HG03159 (cell line): ENCODE results near the gene EZH2.

Experiments
- ATAC-seq: cut with Tn5 transposase; IDR thresholded peaks from one replicate; pipeline ENCODE4 v1.9.1; 2021; ENCODE audit warnings: mild to moderate bottlenecking, moderate library complexity; ENCODE audit not compliant: unreplicated experiment

The EZH2 gene

DNA sequence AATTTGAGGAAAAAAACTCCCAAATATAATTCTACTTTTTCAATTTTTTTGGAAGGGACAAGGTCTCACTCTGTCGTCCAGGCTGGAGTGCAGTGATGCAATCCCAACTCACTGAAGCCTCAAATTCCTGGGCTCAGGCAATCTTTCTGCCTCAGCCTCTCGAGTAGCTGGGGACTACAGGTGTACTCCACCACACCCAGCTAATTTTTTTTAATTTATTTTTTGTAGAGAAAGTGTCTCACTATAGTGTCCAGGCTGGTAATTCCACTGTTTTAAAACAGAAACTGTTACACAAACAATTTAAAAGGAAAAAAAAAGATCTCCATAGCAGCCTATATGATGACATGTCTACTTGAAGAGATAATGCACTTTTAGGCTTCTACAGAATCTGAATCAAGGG, 25.6 kb downstream of the EZH2 start:
- no peak for ATAC-seq

DNA sequence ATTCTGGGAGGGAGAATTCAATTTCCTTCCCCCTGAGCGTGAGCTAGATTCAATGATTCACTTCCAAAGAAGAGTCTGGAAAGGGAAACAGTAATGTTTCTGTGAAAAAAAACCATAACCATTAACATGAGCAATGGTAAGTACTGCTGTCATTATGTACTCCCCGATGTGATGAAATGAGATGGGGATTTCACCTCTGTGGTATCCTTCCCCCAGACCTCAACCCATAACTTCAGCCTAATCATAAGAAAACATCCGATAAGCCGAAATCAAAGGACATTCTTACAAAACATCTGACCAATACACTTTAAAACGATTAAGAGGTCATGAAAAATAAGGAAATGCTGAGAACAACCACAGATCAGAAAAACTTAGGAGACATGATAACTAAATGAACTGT, 27.2 kb downstream of the EZH2 start:
- ATAC-seq = no peak

DNA sequence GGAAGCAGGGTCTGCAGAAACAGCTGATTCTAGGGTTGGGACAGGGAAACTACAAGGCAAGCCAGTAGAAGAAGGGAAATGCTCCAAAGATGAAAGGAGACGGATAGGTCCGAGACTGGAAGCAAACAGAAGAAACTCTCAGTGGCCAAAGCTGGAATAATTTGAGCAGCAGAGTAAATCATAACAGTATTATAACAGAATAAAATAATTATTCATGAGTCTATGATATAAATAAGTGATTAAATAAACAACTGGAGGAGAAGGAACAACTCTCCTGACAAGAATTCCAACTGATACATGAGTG, 27.6 kb downstream of the EZH2 start:
- ATAC-seq = peak; percentile 10

DNA sequence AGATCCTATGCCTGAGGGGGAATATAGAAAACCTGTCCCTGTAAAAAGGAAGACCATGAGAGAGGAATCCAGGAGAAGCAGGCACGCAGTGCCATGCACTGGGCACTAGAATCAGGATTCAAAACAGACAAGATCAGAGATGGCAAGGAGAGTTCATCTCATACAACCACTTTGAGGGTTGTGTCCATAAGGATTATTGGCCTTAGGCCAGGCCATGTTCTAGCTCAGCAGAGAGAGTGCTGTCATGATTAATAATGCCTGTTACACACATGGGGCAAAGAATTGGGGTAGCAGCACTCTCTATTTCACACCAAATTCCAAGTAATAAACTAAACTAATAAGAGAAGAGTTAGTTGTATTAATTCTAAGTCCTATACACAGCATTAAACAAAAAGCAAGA, 29.1 kb downstream of the EZH2 start:
- ATAC-seq = no peak

DNA sequence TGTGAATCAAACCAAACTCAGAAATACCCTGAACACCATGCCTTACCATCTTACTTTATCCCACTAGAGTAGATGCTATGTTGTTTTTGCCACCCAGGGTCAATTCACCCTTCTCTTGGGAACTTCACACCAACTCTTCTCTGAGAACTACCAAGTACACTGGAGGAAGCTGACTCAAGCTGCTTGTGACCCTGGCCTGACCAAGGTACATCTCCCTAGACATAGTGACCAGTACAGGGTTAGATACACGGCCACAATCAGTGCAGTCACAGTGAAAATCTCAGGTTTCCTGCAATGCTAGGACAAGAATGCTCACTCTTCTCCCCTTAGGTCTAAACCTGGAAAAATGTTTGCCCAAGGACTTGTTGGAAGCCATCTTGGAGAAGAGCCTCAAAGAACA, 31.8 kb downstream of the EZH2 start:
- ATAC-seq = no peak

DNA sequence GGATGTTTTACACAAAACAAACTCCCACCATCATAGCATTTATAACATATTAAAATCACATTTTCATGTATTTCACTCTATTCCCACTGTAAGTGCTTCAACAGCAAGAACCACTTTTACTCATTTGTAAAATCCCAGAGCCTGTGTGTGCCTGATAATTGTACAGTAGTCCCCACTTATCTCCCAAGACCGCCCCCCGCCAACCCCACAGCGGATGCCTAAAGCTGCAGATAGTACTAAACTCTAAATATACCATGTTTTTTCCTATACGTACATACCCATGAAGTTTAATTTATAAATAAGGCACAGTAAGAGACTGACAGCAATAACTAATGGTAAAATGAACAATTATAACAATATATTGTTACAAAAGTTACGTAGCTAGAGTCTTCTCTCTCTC, 33.5 kb downstream of the EZH2 start:
- no peak for ATAC-seq

DNA sequence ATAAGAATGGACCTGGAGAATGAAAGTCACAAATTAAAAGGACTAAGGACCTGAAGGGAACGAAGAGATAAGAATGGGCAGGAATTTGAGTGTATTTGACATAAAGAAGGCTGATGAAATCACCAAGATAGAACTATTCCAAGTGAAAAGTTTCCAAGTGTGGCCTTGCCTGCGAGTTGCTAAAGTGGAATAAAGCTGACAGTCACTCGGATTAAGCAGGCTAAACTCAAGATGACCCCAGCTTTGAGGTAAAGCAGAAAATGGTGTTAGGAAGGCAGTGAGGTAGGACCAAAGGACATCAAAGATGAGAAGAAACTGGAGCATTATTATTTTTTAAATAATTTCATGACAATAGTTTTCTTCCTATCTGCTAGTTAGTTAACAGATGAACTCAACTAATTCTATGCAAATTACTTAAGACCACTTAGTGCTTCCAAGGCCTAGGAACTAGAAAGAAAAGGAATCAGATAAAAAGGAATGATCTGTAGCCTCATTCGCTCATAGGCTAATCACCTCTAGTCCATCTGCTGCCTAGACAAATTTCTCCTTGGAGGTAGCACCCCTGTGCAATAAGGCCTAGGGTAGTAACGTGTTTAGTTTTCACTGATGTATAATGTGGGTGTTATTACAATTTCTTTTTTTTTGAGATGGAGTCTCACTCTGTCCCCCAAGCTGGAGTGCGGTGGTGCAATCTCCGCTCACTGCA, 34.5 kb downstream of the EZH2 start:
- no peak for ATAC-seq

DNA sequence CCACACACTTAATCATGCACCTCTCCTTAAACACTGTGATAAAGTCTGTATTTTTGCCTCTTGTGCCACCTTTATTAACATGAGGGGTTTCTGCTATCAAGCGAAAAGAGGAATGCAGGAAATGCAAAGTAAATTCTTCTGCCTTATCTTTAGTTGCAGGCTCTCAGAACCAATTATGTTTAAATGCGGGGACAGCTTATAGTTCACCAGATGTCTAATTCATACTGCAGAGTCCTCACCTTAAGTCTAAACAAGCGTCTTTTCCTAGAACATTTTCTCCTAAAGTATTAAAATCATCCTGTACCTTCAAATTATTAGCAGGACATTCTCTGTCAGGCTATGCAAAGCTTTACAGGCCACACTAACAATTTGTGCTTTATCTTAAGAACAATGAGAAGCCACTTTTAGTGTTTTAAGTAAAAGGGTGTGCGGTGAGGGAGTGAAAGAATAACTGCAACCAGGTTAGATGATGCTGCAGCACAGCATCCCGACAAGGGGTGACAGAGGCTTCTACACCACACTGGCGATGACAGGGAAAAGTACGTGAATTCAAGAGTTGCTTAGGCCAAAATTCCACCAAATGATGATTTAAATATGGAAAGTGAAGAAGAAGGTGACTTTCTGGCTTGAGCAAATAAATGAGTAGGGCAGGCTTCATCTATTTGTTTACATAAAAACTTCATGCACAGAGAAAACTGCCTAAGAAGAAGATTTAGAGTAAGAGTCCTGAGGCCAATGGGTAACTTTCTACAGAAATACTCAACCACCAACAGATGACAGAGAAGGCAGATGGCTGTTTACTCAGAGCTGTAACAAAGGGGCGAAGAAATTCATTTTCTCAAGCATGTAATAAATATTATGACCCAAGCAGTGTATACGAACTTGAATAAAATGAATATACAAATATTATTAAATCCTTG, 36.0 kb downstream of the EZH2 start:
- ATAC-seq = no peak

DNA sequence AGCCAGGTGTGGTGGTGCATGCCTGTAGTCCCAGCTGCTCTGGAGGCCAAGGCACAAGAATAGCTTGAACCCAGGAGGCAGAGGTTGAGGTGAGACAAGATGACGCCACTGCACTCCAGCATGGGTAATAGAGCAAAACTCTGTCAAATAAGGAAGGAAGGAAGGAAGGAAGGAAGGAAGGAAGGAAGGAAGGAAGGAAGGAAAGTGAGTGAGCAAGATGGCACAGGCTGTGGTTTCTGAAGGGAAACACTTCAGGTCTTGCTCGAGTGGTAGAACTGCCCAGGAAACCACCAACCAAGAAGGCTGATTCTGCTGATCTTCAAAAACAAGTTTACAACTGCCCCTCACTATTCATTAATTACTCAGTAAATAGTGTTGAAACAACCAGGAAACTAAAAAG, 45.2 kb downstream of the EZH2 start:
- no peak for ATAC-seq

DNA sequence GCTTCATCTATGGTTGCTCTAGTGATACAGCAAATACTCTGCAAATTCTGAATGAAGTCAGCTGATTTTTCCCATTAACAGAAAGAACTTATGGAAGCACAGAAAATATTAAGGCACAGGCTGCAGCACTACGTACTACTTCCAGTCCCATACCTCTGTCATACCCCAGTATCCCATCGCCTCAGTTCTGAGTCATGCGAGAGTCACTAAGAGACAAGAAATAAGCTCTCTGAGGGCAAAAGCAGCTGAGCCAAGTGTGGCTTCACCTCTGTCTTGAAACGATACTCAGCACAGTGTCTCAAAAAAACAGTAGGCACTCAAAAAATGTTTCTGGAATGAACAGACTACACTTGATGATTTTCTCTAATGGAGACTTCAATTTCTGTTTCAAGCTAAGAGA, 48.2 kb downstream of the EZH2 start:
- no peak for ATAC-seq

DNA sequence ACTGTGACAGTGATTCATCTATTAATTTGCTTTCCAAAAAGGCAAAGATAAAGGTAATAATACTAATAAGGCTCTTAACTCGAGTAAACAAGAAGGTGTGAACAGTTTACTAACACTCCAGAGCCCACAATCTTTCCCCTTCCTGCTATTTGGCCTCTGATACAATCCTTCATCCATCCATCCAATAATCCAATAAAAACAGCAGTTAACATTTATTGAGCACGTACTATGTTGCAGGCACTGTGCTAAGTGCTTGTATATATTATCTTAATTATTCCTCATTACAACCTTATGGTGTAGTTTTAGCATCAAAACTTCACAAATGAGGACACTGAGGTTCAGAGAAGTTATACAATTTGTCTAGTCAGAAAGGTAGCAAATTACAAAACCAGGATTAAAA, 49.5 kb downstream of the EZH2 start:
- ATAC-seq = no peak

DNA sequence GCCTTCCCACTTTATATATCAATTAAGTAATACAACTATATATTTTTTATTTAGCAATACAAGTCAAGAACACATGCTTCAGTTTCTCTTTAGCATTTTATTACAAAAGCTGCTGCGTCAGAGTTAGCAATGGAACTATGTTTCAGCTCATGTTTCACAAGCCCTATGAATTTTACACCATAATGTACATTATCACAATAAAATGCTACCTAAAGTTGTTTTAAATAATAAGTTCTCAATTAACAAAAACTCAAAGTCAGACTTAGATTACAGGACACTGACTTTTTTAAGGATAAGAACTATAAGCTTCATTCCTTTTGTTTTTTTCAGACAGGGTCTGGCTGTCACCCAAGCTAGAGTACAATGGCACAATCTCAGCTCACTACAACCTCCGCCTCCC, 52.3 kb downstream of the EZH2 start:
- no peak for ATAC-seq

DNA sequence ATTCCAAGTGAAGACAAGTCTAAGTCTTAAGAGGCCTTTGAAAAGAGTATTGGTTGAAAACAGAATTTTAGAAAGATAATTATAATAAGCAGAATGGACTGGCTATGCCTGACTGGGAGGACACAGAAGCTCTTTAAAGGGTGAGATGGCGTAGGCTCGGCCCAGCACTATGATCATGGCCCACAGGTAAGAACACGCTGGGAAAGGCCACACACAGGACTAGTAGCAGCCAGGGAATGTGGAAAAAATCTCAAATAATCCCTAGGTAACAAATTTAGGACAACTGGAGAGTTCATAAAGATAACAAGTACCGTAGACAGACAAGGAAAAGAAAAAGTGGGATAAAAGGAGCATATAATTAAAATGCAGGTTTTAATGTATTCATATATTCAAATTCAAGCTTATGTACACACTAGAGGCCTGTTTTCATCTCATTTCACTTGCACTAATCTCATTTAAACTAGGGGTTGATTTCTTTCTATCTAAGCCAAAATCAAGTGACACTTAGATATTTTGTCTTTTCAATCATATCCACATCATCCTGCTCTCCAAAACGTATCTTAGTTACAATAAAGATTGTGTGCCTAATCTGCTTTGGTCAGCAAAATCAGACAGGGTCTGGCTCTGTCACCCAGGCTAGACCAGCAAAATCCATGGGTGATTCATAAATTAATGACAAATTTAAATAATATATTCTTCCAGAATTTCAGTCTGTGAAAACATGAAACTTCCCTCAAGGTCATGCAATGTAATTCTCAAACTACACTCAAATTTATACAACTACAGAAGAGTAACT, 53.0 kb downstream of the EZH2 start:
- no peak for ATAC-seq

DNA sequence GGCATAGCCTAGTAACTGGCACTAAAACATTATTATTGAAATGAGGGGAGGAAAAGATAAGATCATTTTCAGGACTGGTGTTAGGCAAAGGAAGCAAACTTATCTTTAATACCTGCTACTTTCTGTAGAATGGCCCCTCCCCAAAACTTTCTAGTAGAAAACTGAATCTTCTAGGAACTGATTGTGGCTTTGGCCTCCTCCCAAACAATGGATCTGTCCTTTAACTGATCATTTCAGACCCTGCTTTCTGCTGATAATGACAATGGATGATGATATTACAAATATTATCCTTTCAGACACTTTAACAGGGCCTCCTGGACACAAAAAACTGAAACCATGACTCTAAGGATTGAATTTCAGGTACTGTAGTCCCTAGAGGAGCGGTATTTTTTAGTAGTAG, 55.1 kb downstream of the EZH2 start:
- ATAC-seq = no peak

DNA sequence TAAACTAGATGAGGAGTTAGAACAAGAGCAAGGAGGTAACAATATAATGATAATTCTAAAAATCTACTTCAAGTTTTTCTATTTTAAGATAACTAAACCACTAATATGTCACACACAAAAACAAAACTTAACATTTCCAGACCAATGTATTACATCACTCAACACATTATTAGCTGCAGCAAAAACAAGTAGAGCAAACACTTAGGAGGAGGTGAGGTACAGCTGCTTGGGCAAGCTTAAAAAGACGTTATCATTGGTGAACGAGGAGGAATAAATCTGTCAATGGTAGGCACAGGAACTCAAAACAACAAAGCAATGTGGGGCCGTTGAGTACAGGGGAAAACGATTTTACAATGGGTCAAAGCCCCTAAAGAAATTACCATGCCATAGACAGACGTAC, 58.8 kb downstream of the EZH2 start:
- no peak for ATAC-seq

DNA sequence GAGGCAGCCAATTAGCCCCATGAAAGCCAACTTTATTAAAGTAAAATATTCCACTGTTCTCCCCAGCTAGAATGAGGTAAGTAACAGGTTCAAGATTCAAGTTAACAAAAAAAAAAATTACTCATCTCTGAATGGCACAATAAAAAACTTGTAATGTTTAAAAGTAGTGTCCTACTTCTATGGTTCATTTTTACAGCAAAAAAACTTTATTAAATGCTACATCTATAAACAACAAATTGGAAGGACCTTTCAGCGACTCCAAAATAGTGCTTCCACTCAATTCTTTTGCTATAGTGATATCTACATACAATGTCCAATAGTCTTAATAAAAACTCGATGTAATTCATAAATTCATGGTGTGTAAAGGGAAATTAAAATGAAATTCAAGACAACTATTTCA, 59.2 kb downstream of the EZH2 start:
- no peak for ATAC-seq

DNA sequence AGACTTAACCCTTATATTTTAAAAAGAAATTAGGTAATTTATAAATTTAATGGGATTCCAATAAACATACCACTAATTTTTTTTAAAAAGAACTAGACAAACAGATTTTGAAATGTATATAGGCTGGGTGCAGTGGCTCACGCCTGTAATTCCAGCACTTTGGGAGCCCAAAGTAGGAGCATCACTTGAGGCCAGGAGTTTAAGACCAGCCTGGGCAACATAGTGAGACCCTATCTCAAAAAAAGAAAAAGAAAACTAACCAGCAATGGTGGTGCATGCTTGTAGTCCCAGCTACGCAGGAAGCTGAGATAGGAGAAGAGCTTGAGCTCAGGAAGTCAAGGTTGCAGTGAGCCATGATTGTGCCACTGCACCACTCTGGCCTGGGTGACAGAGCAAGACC, 62.7 kb downstream of the EZH2 start:
- ATAC-seq = no peak

DNA sequence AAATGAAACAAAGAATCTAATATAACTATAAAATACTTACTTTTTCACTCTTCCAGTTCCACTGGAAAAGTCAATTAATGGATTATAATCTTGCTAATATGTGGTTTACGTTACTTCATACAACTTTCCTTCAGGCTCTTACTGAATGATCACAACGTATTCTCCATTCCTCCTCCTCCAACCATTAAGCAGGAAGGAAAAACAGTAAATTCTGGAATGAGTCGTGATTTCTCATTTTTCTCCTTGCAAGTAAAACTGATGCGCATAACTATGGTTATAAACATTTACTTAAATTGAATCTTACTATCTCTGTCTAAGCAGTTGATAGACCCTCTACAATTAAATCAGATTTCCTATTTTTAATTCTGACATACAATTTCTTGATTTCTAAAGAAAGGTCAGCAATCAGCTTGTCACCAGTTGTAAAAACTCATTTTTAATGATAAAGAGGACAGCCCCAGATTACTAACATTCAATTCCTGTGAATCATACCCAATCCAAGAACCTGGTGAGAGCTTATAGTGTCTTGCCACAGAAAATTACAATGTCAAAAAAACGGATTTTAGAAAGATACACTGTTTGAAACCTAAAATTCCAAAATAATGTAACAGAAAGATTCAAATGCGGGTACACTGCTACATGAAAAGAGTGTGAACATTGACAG, 64.3 kb downstream of the EZH2 start:
- no peak for ATAC-seq

DNA sequence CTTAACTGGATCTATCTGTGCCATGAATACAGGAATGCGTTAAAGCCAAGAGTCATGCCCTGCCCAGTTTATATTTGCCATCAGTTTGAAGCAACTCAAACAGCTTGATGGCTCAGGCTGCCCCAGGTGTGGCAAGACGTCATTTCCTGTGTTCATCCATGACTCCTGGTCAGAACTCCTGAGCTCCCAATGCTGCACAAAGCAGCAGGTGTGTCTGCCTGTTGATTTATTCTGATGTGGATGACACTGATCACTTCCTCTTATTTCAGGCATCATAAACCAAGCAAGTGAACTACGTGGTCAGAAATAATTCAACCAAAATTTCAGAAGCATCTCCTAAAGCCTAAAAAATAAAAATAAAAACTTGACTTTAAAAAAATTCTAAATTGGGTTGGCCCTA, 68.5 kb downstream of the EZH2 start:
- ATAC-seq = no peak

DNA sequence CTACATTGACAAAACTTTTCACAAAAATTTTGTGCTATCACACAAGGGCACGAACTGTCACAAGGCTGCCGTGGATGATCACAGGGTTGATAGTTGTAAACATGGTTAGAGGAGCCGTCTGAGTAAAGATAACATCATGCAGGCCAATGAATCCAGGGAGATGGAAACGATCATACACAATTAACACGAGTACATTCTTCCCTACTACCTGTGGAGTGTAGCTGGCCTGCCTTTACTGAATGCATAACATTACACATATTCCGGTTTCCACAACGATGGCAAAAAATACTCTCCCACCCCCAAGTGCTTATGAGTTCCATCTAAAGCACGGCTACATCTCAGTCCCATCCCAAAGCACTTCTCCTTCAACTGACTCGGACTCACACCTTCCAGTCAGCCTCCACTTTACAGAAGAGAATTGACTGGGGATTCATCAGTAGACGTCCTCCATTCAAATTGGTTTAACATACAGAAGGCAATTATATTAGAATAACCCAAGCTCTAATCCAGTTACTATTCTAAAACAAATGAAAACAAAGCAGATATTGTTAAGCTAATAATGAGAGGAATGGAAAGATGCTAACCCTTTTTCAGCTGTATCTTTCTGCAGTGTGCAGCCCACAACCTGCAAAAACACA, 69.0 kb downstream of the EZH2 start:
- no peak for ATAC-seq

DNA sequence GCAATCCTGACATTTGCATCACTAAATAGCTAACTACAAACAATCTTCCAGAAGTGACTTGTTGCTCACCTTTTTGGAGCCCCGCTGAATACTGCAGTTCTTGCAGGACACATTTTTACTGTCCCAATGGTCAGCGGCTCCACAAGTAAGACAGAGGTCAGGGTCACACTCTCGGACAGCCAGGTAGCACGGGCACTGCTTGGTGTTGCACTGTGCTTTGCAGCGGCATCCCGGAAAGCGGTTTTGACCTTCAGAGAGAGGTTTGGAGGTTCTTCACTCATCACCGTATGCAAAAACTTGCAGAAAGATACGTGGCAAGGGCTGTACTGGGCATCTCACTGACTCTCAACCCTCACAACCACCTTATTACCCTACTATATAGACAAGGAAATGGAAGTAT, 70.2 kb downstream of the EZH2 start:
- no peak for ATAC-seq
